Neutrophil (primary cell): ENCODE measurements around the gene FOXP3.

ENCODE experiments used
- H3K27ac ChIP-seq: fragments of 200-600 bp; sonication (generic); 2 replicates; pipeline ENCODE4 v1.5.1; 2016; ENCODE audit warnings: mild to moderate bottlenecking, moderate library complexity
- H3K27me3 ChIP-seq: fragments of 200-600 bp; sonication (generic); 2 replicates; pipeline ENCODE4 v1.6.0; 2016; ENCODE audit warnings: mild to moderate bottlenecking
- H3K36me3 ChIP-seq: fragments of 200-600 bp; sonication (generic); 2 replicates; pipeline ENCODE4 v1.5.1; 2017
- H3K4me1 ChIP-seq, 2 experiments: fragments of 200-600 bp in 1 of 2; sonication (generic) in 1 of 2; 1 replicate in 1 of 2; 2 replicates in 1 of 2; pipeline versions ENCODE4 v1.5.1 to v1.6.1; 2013 to 2016; ENCODE audit warnings: low read depth in 1 of 2, low read length in 1 of 2, mild to moderate bottlenecking in 1 of 2, moderate library complexity in 1 of 2; ENCODE audit not compliant: control insufficient read depth in 1 of 2, insufficient read depth in 1 of 2
- H3K4me3 ChIP-seq, 2 experiments: fragments of 200-600 bp in 1 of 2; sonication (generic) in 1 of 2; 1 replicate in 1 of 2; 2 replicates in 1 of 2; pipeline ENCODE4 v1.5.1; 2013 to 2016; ENCODE audit warnings: low read depth in 1 of 2, low read length in 1 of 2, mild to moderate bottlenecking in 1 of 2, moderate library complexity in 1 of 2
- H3K9me3 ChIP-seq: fragments of 200-600 bp; sonication (generic); 2 replicates; pipeline ENCODE4 v1.5.1; 2016
- CTCF ChIP-seq: fragments of 200-600 bp; sonication (generic); IDR thresholded peaks from 2 replicates; pipeline ENCODE4 v1.5.1; 2016; ENCODE audit warnings: antibody characterized with exemption

FOXP3 gene

GRCh38 chrX:49206543-49206942 is 58.0 kb downstream of the FOXP3 start:
- Histone ChIP-seq H3K27ac (no peak overlapping the region), H3K4me3 (no peak overlapping the region), H3K27me3 (no peaks in the 10 kb centered on the region), H3K36me3 (no peaks in the 10 kb centered on the region), H3K4me1 (no peaks in the 10 kb centered on the region), H3K9me3 (no peaks in the 10 kb centered on the region)
- no peak for TF ChIP-seq CTCF

- peaks cover 0 to 2% of the 10 kb centered on the region in 2 experiments for H3K4me1 ChIP-seq
- H3K9me3 ChIP-seq: no peaks in the 10 kb centered on the region
- H3K27ac ChIP-seq: no peak overlapping the region
- TF ChIP-seq CTCF: no peak
- H3K36me3 ChIP-seq: no peaks in the 10 kb centered on the region
- H3K27me3 ChIP-seq: no peaks in the 10 kb centered on the region
- H3K4me3 ChIP-seq: no peak overlapping the region
These were observed 59.1 kb downstream of the FOXP3 start for GRCh38 chrX:49205443-49205842.

GRCh38 chrX:49204709-49205108 is 59.8 kb downstream of the FOXP3 start:
- no peak for TF ChIP-seq CTCF
- Histone ChIP-seq H3K36me3 (no peaks in the 10 kb centered on the region), H3K27ac (no peak overlapping the region), H3K4me1 (peaks cover 0 to 9% of the 10 kb centered on the region in 2 experiments), H3K9me3 (no peaks in the 10 kb centered on the region), H3K27me3 (peaks cover 7% of the 10 kb centered on the region), H3K4me3 (no peak overlapping the region)

- Histone ChIP-seq H3K4me3 (no peak overlapping the region), H3K9me3 (no peaks in the 10 kb centered on the region), H3K27ac (no peak overlapping the region), H3K27me3 (peaks cover 14% of the 10 kb centered on the region), H3K36me3 (no peaks in the 10 kb centered on the region), H3K4me1 (peaks cover 0 to 9% of the 10 kb centered on the region in 2 experiments)
- TF ChIP-seq CTCF: no peak
These were observed 60.5 kb downstream of the FOXP3 start for GRCh38 chrX:49204017-49204416.

GRCh38 chrX:49203536-49203935 is 61.0 kb downstream of the FOXP3 start:
- H3K36me3 ChIP-seq: no peaks in the 10 kb centered on the region
- H3K27me3 ChIP-seq: peaks cover 18% of the 10 kb centered on the region
- no peak for TF ChIP-seq CTCF
- no peaks in the 10 kb centered on the region for H3K9me3 ChIP-seq
- peaks cover 0 to 9% of the 10 kb centered on the region in 2 experiments for H3K4me1 ChIP-seq
- no peak overlapping the region for H3K27ac ChIP-seq
- no peak overlapping the region for H3K4me3 ChIP-seq

GRCh38 chrX:49202022-49202421 is 62.5 kb downstream of the FOXP3 start:
- H3K27me3 ChIP-seq: peaks cover 29% of the 10 kb centered on the region
- H3K4me1 ChIP-seq: peaks cover 0 to 9% of the 10 kb centered on the region in 2 experiments
- no peak overlapping the region for H3K4me3 ChIP-seq
- no peak for TF ChIP-seq CTCF
- H3K9me3 ChIP-seq: no peaks in the 10 kb centered on the region
- no peaks in the 10 kb centered on the region for H3K36me3 ChIP-seq
- no peak overlapping the region for H3K27ac ChIP-seq
